ENCODE results near the gene RCN1.

GRCh38 chr11:32152821-32153220 lies 61.9 kb downstream of the RCN1 start:
- TF ChIP-seq CTCF (conservative IDR thresholded peaks at IDR 0.05 in 1 of 2, IDR thresholded peaks at IDR 0.05 in 1 of 2; ENCODE audit: extremely low read depth in 1 of 2, insufficient read depth in 1 of 2, low read depth in 1 of 2, low read length in 2 of 2) (no peak), EZH2 (IDR thresholded peaks at IDR 0.05; ENCODE audit: borderline replicate concordance, low read length) (no peak)
